Superior temporal gyrus (tissue), 1 donor: ENCODE results near the gene KMT2D.

ENCODE experiments used
- DNase-seq: peaks from one replicate; pipeline ENCODE4 v3.0.0-alpha.2; 2016; ENCODE audit errors: extremely low spot score

KMT2D gene

GRCh38 chr12:49054524-49054923 lies 6.1 kb downstream of the KMT2D start:
- DNase-seq = no peak

- DNase-seq = no peak
Measured at GRCh38 chr12:49054096-49054495, 6.5 kb downstream of the KMT2D start.

DNA sequence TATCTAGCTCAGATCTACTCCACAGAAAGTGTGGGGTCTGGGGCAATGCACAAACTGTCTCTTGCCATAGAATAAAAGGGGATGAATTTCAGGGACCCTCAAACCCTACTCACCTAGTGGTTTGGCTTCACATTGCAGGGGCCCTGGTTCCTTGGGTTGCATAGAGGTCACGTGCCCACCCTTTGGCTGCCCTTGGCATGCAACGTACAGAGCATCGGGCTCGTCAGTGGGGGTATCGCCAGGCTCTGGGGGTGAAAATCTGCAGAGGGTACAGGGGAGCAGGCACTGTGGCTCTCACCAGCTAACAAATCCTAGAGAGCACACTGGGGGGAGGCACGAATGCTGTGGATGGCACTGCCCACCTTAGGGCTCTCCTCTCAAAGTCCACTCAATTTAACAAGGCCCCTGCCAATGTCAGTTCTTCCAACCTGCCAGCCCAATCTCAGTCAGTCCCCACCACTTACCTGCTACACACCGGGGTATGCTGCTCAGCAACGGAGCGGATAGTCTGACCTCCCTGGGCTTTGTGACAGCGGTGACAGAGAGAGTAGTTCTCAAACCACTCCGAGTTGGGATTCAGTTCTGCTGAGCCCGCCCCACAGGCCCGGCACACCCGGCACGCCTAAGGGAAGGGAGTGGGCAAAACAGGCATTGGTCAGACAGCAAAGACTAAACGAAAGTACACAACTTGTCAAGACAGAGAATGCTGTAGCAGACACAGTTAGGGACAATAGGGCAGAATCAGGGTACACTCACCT lies 8.0 kb downstream of the KMT2D start:
- no peak for DNase-seq

GRCh38 chr12:49051777-49052438 lies 8.7 kb downstream of the KMT2D start:
- DNase-seq = no peak

DNA sequence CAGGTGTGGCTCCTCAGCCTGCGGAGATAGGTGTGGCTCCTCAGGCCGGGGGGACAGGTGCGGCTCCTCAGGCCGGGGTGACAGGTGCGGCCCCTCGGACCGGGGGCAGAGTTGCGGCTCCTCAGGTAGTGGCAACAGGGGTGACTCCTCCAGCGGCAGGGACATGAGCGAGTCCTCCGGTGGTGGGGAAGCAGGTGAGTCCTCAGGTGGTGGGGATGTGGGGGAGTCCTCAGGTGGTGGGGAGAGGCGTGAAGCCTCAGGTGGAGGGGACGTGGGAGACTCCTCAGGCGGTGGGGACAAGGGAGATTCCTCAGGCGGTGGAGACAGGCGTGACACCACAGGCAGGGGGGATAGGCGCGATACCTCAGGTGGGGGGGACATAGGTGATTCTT lies 9.2 kb downstream of the KMT2D start:
- DNase-seq = no peak

GRCh38 chr12:49050507-49051372 lies 9.9 kb downstream of the KMT2D start:
- DNase-seq = no peak

- DNase-seq = no peak
Measured at GRCh38 chr12:49049566-49050224, 10.9 kb downstream of the KMT2D start.

DNA sequence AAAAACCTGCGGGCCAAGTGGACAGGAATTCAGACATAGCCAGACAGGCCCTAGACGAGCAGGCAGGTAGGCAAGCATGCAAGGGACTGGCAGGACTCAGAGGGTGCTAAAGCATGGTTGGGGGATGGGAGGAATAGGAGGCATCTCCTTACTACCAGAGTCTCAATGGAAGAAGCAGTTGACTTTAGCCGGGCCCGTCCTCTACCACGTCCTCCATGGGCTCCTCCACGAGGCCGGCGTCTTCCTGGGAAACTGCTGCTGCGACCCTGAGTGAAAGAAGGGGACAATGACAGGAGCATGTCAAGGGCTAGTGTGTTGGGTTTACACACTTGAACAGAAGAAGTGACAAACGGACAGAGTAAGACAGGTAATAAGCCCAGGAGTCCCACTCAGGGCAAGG lies 11.6 kb downstream of the KMT2D start:
- DNase-seq = no peak

DNA sequence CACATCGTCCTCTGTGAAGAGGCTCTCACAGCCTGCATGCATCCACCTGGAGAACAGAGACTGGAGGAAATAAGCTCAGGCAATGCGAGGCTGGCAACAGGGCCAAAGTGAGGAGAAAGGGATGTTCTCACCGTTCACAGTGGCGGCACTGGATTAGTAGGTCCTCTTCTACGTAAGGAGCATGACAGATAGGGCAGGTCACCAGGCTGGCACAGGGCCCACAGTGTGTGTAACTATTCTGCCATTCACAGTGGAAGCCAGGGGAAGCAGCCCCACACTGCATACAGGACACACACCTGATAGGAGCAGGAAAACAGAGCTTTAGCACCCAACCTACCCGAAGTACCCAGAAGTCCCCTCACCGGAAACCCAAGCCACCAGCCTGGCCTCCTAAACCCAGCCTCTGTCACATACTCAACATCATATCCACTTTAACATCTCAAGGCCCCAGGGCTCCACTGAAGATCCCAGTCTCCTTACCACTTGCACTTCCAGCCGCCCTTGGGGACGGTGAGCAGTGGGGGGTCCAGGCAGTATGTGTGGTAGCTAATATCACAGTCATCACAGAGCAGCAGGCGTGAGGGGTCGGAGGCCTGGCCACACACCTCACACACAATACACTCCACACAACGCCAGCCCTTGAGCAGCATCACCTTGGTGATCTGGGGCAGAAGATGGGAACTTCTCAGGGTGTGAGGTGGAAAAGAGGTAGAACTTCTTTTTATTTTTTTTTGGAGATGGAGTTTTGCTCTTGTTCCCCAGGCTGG lies 14.3 kb downstream of the KMT2D start:
- no peak for DNase-seq

DNA sequence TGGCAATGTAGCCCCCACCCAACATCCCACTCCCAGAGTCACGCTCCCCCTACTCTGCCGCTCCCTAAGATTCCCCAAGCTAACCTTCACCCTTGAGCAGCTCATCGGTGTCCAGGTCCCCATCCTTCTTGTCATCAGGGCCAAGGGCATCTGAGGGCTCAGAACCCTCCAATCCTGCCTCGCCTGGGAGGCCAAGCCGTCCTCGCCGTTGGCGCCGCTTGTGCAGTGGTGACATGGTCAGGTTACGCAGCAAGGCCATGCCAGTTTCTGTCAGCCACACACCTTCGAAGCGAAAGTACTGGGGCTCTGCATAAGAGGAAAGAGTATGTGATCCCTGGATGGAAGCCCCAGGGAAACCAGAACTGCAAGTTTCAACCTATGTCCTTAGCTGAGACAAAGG lies 15.9 kb downstream of the KMT2D start:
- no peak for DNase-seq

GRCh38 chr12:49043856-49044258 lies 16.7 kb downstream of the KMT2D start:
- DNase-seq = peak; percentile 43

DNA sequence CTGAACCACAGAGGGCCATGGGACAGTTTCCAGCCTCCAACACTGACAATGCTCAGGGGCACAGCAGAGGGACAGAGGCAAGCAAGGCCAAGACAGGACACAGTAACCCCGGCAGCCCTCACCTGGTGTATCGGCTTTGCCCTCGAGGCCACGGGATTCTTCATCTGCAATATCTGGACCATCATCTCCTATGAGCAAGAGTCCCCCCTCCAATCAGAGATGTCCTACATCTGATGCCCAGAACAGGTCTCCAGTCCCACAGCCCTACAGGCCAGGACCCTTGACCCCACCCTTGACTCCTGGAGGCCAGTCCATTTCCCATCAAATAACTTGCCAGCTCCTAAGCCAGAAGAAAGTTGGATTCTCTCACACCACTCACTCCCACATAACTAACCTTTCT lies 17.4 kb downstream of the KMT2D start:
- no peak for DNase-seq

DNA sequence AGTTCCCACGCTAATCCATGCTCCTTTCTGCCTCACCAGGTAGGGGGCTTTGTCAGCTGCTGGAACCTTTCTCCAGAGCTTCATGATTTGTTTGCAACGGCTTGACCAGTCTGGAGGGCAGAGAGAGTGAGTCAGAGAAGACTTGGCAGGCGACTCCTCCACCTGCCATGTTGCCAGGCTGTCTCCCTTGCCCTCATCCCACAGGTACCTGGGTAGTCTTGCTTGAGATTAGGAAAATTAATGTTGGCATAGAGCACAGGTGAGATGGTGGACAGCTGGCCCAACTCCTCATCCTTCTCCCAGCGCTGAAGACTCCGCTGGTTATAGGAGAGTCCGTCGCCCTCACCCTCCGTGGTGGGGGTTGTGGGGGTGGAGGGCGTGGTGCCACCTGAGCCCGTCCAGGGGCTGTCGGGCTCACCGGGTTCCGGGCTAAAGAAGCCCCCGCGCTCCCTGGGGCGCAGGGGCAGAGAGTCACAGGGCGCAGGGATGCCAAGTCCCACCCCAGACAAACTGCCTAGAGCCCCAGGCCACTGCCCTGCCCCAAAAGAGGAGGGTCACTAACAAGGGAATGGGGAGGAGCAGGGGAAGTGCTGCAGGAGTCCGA lies 18.6 kb downstream of the KMT2D start:
- no peak for DNase-seq

GRCh38 chr12:49041036-49041880 lies 19.3 kb downstream of the KMT2D start:
- no peak for DNase-seq

GRCh38 chr12:49040364-49040855 lies 20.2 kb downstream of the KMT2D start:
- no peak for DNase-seq

GRCh38 chr12:49039421-49040363 lies 20.9 kb downstream of the KMT2D start:
- no peak for DNase-seq

DNA sequence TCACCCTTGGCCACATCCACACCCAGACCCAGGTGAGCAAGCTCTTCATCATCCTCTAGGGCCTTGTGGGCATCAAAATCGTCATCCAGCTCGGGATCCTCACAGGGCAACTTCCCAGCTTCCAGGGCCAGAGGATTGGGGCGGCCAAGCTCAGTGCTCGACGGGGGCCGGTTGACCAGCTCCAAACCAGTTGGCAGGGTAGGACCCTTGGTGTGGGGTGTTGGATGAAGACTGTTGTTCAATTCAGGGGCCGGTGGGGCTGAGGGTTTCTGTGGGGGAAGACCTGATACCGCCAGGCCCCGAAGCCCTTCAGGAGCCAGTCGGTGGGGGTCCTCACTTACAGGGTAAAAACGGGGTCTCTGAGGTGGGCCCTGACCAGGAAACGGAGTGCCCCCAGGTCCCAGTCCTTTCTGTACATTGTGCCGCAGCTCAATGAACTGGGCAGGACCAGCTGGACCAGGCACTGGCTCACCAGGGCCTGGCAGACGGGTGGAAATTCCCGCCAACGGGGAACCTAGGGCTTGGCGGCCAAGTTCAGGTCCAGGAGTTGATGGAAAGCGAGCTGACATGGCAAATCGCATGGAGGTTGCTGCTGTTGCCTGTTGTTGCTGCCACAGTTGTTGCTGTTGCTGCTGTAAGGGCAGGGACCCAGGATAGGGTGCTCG lies 22.2 kb downstream of the KMT2D start:
- DNase-seq = no peak

DNA sequence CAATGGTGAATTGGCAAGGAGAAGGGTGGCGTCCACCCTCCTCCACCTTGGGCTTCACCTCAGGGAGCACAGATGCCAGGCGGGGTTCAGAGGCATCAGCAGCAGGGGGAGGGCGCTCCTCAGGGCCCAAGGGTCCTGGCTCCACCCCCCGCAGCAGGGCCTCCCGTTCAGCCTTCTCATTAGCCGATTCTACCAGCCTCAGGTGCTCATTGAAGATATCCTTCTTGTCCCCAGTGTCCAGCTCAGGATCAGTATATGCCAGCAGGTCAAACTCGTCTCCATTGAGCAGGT lies 22.7 kb downstream of the KMT2D start:
- DNase-seq = no peak
